Measurements from ENCODE around the gene SEPTIN6. TPM values are rescaled to one million over a fixed set of nuclear protein-coding genes. Genes with fewer than 3 reads are reported as not detected.
A peak's percentile ranks its signal among the peaks of the same experiment; 100 is the strongest.

SEPTIN6 gene
- total RNA-seq, 1 experiment from 2014 or later: 28.9 TPM

DNA sequence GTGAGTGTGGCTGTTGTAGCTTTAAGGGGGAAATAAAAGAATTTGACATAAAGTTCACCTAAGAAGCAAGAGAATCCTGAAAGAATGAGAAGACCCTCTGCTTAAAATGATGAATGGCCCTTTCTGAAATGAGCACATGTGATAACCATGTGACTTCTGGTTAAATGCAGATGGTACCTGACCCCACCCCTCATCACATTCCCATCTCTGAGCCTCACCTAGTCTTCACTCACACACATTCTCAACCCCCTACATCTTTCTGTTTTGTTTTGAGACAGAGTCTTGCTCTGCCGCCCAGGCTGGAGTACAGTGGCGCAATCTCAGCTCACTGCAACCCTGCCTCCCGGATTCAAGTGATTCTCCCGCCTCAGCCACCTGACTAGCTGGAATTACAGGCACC, 31.5 kb downstream of the SEPTIN6 start:
- Histone ChIP-seq H4K20me1 (ENCODE audit: low read length) (no peaks in the 10 kb centered on the region), H3F3A (ENCODE audit: low read length, unreplicated experiment) (no peaks in the 10 kb centered on the region), H3K27me3 (ENCODE audit: low read length) (no peaks in the 10 kb centered on the region), H3K9me2 (replicated peaks; ENCODE audit: low read length) (no peaks in the 10 kb centered on the region), H3K9me3 (ENCODE audit: low read length) (no peaks in the 10 kb centered on the region), H3K79me2 (ENCODE audit: low read length) (no peaks in the 10 kb centered on the region), H3K9ac (ENCODE audit: low read length) (no peak overlapping the region), H3K27ac (ENCODE audit: low read length) (no peak overlapping the region), H3K36me3 (ENCODE audit: low read depth, low read length) (no peaks in the 10 kb centered on the region), H3K4me2 (ENCODE audit: low read length) (no peak overlapping the region), H3K4me3 (ENCODE audit: low read length) (no peak overlapping the region), H3K4me1 (ENCODE audit: insufficient read depth, low read length) (no peaks in the 10 kb centered on the region), H2AFZ (ENCODE audit: low read length) (no peak overlapping the region)
- intact Hi-C loops (cut with micrococcal nuclease): no loop called here
- DNase-seq: no peak
- POLR2A ChIA-PET (ENCODE audit: unreplicated experiment): no interaction called here
- CTCF ChIA-PET: no interaction called here
- no peak for ATAC-seq
- BruUV-seq (replicated peaks): no TSS peak
- TF ChIP-seq EZH2 (IDR thresholded peaks at IDR 0.05; ENCODE audit: low read length, unreplicated experiment) (no peak), EZH2phosphoT487 (IDR thresholded peaks at IDR 0.05; ENCODE audit: borderline replicate concordance, low read length) (no peak)
- TF ChIP-seq, protein P1, sequence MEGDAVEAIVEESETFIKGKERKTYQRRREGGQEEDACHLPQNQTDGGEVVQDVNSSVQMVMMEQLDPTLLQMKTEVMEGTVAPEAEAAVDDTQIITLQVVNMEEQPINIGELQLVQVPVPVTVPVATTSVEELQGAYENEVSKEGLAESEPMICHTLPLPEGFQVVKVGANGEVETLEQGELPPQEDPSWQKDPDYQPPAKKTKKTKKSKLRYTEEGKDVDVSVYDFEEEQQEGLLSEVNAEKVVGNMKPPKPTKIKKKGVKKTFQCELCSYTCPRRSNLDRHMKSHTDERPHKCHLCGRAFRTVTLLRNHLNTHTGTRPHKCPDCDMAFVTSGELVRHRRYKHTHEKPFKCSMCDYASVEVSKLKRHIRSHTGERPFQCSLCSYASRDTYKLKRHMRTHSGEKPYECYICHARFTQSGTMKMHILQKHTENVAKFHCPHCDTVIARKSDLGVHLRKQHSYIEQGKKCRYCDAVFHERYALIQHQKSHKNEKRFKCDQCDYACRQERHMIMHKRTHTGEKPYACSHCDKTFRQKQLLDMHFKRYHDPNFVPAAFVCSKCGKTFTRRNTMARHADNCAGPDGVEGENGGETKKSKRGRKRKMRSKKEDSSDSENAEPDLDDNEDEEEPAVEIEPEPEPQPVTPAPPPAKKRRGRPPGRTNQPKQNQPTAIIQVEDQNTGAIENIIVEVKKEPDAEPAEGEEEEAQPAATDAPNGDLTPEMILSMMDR (conservative IDR thresholded peaks at IDR 0.05; ENCODE audit: low read depth, low read length): no peak

DNA sequence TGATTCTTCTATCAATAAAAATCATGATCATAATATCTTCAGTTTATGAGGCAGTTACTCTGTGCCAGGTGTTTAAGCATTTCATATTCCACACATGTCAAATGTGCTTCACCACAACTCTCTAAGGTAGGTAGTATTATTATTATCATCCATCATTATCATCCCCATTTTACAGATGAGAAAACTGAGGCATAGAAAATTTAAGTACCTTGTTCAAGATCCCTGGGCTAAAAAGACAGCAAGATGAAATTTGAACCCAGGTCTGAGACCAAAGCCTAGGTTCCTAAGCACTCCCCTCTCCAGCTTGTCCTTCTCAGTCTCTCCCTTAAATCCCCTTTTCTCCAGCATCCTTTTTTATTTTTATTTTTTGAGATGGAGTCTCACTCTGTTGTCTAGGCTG, 33.4 kb downstream of the SEPTIN6 start:
- Histone ChIP-seq H3K9me3 (ENCODE audit: low read length) (no peaks in the 10 kb centered on the region), H2AFZ (ENCODE audit: low read length) (no peak overlapping the region), H3K27me3 (ENCODE audit: low read length) (no peaks in the 10 kb centered on the region), H4K20me1 (ENCODE audit: low read length) (no peaks in the 10 kb centered on the region), H3K9me2 (replicated peaks; ENCODE audit: low read length) (no peaks in the 10 kb centered on the region), H3K79me2 (ENCODE audit: low read length) (no peaks in the 10 kb centered on the region), H3F3A (ENCODE audit: low read length, unreplicated experiment) (peaks cover 3% of the 10 kb centered on the region), H3K36me3 (ENCODE audit: low read depth, low read length) (no peaks in the 10 kb centered on the region), H3K4me3 (ENCODE audit: low read length) (no peak overlapping the region), H3K4me2 (ENCODE audit: low read length) (no peak overlapping the region), H3K4me1 (ENCODE audit: insufficient read depth, low read length) (peaks cover 17% of the 10 kb centered on the region), H3K27ac (ENCODE audit: low read length) (no peak overlapping the region), H3K9ac (ENCODE audit: low read length) (no peak overlapping the region)
- TF ChIP-seq, protein P1 (conservative IDR thresholded peaks at IDR 0.05; ENCODE audit: low read depth, low read length): no peak
- no peak for TF ChIP-seq EZH2 (IDR thresholded peaks at IDR 0.05; ENCODE audit: low read length, unreplicated experiment)
- no peak for TF ChIP-seq EZH2phosphoT487 (IDR thresholded peaks at IDR 0.05; ENCODE audit: borderline replicate concordance, low read length)
- POLR2A ChIA-PET (ENCODE audit: unreplicated experiment): no interaction called here
- CTCF ChIA-PET: no interaction called here
- DNase-seq (no peak), ATAC-seq (no peak)
- BruUV-seq (replicated peaks): no TSS peak
- intact Hi-C loops (cut with micrococcal nuclease): no loop called here

- H3K9ac ChIP-seq (ENCODE audit: low read length): no peak overlapping the region
- H3F3A ChIP-seq (ENCODE audit: low read length, unreplicated experiment): peaks cover 3% of the 10 kb centered on the region
- peak; percentile 21 for DNase-seq
- H3K36me3 ChIP-seq (ENCODE audit: low read depth, low read length): no peaks in the 10 kb centered on the region
- peak; percentile 65 for ATAC-seq
- 0 out of 2 replicates have a peak overlapping the region, but pooled peaks have one; percentile 51 for H3K4me2 ChIP-seq (ENCODE audit: low read length)
- H3K9me2 ChIP-seq (replicated peaks; ENCODE audit: low read length): no peaks in the 10 kb centered on the region
- no peaks in the 10 kb centered on the region for H3K9me3 ChIP-seq (ENCODE audit: low read length)
- H3K4me3 ChIP-seq (ENCODE audit: low read length): no peak overlapping the region
- TF ChIP-seq EZH2 (IDR thresholded peaks at IDR 0.05; ENCODE audit: low read length, unreplicated experiment) (no peak), EZH2phosphoT487 (IDR thresholded peaks at IDR 0.05; ENCODE audit: borderline replicate concordance, low read length) (no peak)
- TF ChIP-seq, protein P1 (conservative IDR thresholded peaks at IDR 0.05; ENCODE audit: low read depth, low read length): no peak
- no peaks in the 10 kb centered on the region for H3K27me3 ChIP-seq (ENCODE audit: low read length)
- intact Hi-C loops (cut with micrococcal nuclease): no loop called here
- no peak overlapping the region for H2AFZ ChIP-seq (ENCODE audit: low read length)
- H3K4me1 ChIP-seq (ENCODE audit: insufficient read depth, low read length): peaks cover 17% of the 10 kb centered on the region
- CTCF ChIA-PET: no interaction called here
- BruUV-seq (replicated peaks): no TSS peak
- 0 out of 2 replicates have a peak overlapping the region, but pooled peaks have one; percentile 15 for H3K27ac ChIP-seq (ENCODE audit: low read length)
- no peaks in the 10 kb centered on the region for H3K79me2 ChIP-seq (ENCODE audit: low read length)
- POLR2A ChIA-PET (ENCODE audit: unreplicated experiment): no interaction called here
- no peaks in the 10 kb centered on the region for H4K20me1 ChIP-seq (ENCODE audit: low read length)
These were observed 37.8 kb downstream of the SEPTIN6 start for GRCh38 chrX:119655125-119655524.

Data from PC-3 (cell line).